GM23338 (cell line): ENCODE measurements around the gene SNTG2.

Source experiments
- EZH2 ChIP-seq: fragments of 200-600 bp; sonication (generic); IDR thresholded peaks from one replicate; pipeline ENCODE4 v1.8.0; 2017; ENCODE audit warnings: antibody characterized with exemption, mild to moderate bottlenecking, low read depth; ENCODE audit not compliant: unreplicated experiment
- POLR2AphosphoS5 ChIP-seq: IDR thresholded peaks from 2 replicates; pipeline ENCODE4 v1.6.1; 2016; ENCODE audit warnings: antibody characterized with exemption, low read depth
- REST ChIP-seq: IDR thresholded peaks from one replicate; pipeline ENCODE4 v1.6.1; 2018; ENCODE audit warnings: antibody characterized with exemption; ENCODE audit not compliant: unreplicated experiment
- TF ChIP-seq, protein P1 (sequence below), 2 experiments: fragments of 200-600 bp in 1 of 2; sonication (generic) in 1 of 2; conservative IDR thresholded peaks; 2 replicates each; pipeline versions ENCODE4 v1.5.1 to v1.6.1; 2016 to 2017; ENCODE audit warnings: antibody characterized with exemption in 2 of 2, low read depth in 2 of 2, mild to moderate bottlenecking in 2 of 2, moderate library complexity in 1 of 2

DNA sequence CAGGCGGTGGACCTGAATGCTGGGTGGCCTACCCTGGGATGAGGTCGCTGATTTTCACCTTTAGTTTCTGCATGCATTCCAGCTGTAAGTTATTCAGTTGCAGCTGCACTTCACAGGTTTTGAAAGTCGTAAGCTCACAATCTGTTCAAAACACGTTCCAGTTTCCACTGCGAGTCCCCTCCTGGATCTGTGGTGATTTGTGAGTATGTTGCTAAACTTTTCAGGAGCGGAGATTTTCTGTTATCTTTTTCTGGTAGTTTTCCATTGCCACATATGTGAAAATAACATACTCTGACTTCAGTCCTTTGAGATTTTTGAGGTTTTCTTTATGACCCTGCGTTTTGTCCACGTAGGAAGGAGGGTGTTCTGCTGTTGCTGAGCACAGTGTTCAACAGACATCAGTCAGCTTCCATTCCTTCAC lies 102.1 kb downstream of the SNTG2 start:
- TF ChIP-seq, protein P1, sequence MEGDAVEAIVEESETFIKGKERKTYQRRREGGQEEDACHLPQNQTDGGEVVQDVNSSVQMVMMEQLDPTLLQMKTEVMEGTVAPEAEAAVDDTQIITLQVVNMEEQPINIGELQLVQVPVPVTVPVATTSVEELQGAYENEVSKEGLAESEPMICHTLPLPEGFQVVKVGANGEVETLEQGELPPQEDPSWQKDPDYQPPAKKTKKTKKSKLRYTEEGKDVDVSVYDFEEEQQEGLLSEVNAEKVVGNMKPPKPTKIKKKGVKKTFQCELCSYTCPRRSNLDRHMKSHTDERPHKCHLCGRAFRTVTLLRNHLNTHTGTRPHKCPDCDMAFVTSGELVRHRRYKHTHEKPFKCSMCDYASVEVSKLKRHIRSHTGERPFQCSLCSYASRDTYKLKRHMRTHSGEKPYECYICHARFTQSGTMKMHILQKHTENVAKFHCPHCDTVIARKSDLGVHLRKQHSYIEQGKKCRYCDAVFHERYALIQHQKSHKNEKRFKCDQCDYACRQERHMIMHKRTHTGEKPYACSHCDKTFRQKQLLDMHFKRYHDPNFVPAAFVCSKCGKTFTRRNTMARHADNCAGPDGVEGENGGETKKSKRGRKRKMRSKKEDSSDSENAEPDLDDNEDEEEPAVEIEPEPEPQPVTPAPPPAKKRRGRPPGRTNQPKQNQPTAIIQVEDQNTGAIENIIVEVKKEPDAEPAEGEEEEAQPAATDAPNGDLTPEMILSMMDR (conservative IDR thresholded peaks at IDR 0.05; ENCODE audit: low read depth in 2 of 2): no peak
- TF ChIP-seq EZH2 (no peak), REST (no peak), POLR2AphosphoS5 (no peak)
